Fibroblast of pulmonary artery (primary cell): ENCODE data around the gene CASS4.
"Not testable (repeated sequence)": the region's sequence is repeated elsewhere in the genome, so short reads cannot be mapped to it uniquely, and the experiment has no call there.

Source experiments
- DNase-seq: peaks from one replicate; pipeline ENCODE4 v3.0.0-alpha.2; 2010; ENCODE audit warnings: low read depth
- H3K4me3 ChIP-seq: replicated peaks from 2 replicates; pipeline ENCODE4 v1.5.1; 2011; ENCODE audit warnings: low read depth, mild to moderate bottlenecking, control low read depth, low read length, moderate library complexity
- TF ChIP-seq, protein P1 (sequence below): IDR thresholded peaks from 2 replicates; pipeline ENCODE4 v1.5.1; 2011; ENCODE audit warnings: mild to moderate bottlenecking, control low read depth, low read length, inconsistent platforms; ENCODE audit errors: missing control alignments

Gene CASS4

DNA sequence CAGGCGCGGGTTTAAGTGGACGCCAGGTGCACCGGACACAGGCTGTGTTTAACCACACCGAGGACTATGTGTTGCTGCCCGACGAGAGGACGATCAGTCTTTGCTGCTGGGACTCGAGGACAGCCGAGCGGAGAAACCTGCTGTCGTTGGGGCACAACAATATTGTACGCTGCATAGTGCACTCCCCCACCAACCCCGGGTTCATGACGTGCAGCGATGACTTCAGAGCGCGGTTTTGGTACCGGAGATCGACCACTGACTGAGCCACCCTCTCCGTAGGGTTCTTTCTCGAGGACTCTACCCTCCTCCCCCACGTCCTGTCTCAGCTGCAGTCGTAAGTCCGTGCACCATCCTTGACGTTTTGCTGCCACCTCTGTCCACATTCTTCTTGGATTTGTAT is 8.6 kb upstream of the CASS4 start:
- TF ChIP-seq, protein P1, sequence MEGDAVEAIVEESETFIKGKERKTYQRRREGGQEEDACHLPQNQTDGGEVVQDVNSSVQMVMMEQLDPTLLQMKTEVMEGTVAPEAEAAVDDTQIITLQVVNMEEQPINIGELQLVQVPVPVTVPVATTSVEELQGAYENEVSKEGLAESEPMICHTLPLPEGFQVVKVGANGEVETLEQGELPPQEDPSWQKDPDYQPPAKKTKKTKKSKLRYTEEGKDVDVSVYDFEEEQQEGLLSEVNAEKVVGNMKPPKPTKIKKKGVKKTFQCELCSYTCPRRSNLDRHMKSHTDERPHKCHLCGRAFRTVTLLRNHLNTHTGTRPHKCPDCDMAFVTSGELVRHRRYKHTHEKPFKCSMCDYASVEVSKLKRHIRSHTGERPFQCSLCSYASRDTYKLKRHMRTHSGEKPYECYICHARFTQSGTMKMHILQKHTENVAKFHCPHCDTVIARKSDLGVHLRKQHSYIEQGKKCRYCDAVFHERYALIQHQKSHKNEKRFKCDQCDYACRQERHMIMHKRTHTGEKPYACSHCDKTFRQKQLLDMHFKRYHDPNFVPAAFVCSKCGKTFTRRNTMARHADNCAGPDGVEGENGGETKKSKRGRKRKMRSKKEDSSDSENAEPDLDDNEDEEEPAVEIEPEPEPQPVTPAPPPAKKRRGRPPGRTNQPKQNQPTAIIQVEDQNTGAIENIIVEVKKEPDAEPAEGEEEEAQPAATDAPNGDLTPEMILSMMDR, result no peak
- DNase-seq, result no peak
- H3K4me3 ChIP-seq, result no peak overlapping the region

DNA sequence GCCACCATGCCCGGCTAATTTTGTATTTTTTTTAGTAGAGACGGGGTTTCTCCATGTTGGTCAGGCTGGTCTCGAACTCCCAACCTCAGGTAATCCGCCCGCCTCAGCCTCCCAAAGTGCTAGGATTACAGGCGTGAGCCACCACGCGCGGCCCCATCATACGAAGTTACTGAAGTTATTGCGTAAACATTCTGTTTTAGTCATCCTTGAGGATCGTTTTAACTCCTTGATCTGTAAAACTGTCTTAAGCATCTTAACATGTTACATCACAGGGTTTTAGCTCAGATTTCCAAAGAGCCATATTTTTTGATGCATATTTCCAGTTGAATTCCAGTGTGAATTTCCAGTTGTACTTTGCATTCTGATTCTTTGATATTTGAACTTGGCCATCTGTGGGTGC is 6.7 kb upstream of the CASS4 start:
- not testable (repeated sequence) for DNase-seq, H3K4me3 ChIP-seq

DNA sequence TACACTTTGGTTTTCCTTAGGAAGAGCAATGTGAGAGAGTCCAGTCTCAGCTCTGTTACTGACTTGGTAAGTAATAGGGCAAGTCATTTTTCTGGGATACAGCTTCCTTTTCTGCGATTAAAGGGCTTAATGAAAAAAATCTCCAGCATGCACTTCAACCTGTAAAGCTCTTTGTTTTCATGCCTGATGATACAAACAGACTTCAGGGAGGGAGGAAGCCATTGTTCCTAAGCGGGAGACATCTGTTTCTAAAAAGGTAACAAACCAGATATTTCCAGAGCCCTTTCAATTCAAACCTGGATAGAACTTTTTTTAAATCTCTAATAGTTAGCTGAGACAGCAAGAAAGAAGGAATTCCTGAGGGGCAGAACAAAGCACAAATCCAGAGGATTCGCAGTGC is 5.2 kb upstream of the CASS4 start:
- no peak for DNase-seq
- TF ChIP-seq, protein P1, result no peak
- H3K4me3 ChIP-seq, result no peak overlapping the region

DNA sequence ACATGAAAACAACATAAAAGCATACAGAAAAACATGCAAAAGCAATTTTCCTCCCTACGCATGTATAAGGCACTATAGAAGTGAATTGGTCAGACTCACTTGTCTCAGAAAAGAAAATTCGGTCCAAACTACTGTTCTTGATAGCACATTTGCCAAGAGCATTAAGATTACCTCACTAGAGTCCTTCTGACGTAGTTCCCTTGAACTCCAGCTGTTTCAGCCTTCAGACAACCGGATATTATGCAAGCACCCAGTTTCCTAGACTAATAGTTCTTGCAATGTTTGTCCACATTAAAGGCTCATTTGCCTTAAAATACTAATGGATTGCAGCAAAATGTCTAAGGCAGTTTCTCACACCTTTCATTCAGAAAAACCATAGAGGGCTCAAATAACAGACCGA is 2.5 kb upstream of the CASS4 start:
- H3K4me3 ChIP-seq, result no peak overlapping the region
- TF ChIP-seq, protein P1, result no peak
- peak; percentile 99 for DNase-seq

DNA sequence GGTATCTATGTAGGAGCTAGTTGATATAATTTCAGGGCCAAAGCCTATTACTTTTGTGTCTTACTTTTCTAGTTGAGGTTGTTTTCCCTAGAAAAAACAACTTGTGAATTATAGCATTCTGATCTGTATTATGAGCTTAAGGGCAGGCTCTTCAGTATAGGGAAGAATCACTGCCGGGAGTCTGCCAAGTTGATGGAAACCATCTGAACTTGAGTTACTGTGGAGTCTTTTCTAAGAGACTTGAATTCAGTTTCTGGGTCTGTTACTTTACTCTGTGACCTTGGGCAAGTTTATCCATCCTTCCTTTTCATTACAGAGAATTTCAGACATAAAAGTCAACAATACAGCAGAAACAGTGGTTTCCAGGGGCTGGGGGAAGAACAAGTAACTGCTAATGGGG is 2.1 kb upstream of the CASS4 start:
- TF ChIP-seq, protein P1, result no peak
- no peak for DNase-seq
- no peak overlapping the region for H3K4me3 ChIP-seq

DNA sequence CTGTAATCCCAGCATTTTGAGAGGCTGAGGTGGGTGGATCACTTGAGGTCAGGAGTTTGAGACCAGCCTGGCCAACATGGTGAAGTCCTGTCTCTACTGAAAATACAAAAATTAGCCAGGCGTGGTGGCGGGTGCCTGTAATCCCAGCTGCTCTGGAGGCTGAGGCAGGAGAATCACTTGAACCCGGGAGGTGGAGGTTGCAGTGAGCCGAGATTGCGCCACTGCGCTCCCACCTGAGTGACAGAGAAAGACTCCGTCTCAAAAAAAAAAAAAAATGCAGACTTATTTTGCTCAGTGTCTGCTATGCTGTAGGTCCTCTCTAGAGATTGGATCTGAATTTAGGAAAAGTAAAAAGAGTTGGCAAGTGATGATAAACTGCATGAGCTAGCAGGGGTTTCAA is 773 bp upstream of the CASS4 start:
- DNase-seq, result not testable (repeated sequence)
- peak overlapping the region; percentile 40 for H3K4me3 ChIP-seq

DNA sequence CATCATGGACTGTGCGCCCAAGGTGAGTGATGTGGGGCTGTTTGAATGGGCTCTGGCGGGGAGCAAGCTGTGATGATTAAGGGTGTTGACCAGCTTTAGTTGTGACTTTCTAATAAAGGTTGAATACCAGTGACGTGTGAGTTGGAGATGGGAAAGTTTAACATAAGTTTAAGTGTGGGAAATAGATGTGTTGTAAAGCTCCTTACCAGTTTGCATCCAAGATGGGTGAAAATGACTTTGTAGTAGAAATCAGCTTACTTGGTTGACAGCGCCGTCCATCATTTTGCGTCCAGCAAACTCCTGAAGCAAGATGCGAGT is 372 bp downstream of the CASS4 start:
- TF ChIP-seq, protein P1, result no peak
- peak overlapping the region; percentile 40 for H3K4me3 ChIP-seq
- DNase-seq, result no peak

DNA sequence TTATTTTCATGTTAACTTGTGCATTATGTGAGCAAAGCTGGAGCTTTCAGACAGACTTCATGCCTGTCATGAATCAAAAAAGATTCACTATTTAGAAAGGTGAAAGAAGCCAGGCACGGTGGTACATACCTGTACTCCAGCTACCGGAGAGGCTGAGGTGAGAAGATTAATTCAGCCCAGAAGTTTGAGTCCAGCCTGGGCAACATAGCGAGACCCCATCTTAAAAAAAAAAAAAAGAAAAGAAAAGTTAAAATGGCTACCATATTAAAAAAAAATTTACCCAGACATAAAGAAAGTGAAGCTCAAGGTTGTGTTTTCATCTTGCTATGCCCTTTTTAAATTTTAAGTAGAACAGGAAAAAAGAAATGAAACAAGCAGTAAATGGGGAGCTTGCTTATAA is 889 bp downstream of the CASS4 start:
- TF ChIP-seq, protein P1, result no peak
- no peak overlapping the region for H3K4me3 ChIP-seq
- DNase-seq, result no peak
